HL-60 (cell line): ENCODE measurements around the gene C2orf80.

ENCODE experiments used
- CTCF ChIP-seq: IDR thresholded peaks from one replicate; pipeline ENCODE4 v1.5.1; 2011; ENCODE audit warnings: low read length, control low read depth, inconsistent platforms; ENCODE audit not compliant: insufficient read depth
- GABPA ChIP-seq: IDR thresholded peaks from 2 replicates; pipeline ENCODE4 v1.6.1; 2012; ENCODE audit warnings: low read depth
- POLR2AphosphoS5 ChIP-seq: IDR thresholded peaks from 2 replicates; pipeline ENCODE4 v1.6.1; 2012; ENCODE audit warnings: low read depth
- REST ChIP-seq: IDR thresholded peaks from 2 replicates; pipeline ENCODE4 v1.6.1; 2012; ENCODE audit warnings: low read depth; ENCODE audit not compliant: insufficient replicate concordance

- TF ChIP-seq CTCF (no peak), POLR2AphosphoS5 (no peak), GABPA (no peak), REST (no peak)
Measured at GRCh38 chr2:208195531-208195930, 5.7 kb upstream of the C2orf80 start.
